ENCODE data around the gene SEC14L5.
A peak's percentile ranks its signal among the peaks of the same experiment; 100 is the strongest.
"Not testable (repeated sequence)": the region's sequence is repeated elsewhere in the genome, so short reads cannot be mapped to it uniquely, and the experiment has no call there.

The SEC14L5 gene

DNA sequence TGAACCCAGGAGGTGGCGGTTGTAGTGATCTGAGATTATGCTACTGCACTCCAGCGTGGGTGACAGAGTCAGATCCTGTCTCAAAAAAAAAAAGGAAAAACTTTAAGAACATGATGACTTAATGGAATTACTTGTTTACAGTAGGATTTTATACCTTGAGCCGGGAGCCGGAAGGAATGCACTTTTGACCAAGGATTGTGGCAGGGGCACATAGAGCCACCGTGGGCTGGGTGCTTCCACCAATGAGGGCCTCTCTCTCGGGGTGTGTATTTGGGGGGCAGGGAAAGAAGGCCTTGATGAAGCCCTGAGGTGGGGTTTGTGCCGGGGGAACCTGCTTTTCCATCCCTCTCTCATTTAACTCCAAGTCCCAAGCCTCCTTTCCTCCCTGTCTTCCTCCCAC, 82.3 kb downstream of the SEC14L5 start:
- DNase-seq (ENCODE audit: low read depth), result no peak

DNA sequence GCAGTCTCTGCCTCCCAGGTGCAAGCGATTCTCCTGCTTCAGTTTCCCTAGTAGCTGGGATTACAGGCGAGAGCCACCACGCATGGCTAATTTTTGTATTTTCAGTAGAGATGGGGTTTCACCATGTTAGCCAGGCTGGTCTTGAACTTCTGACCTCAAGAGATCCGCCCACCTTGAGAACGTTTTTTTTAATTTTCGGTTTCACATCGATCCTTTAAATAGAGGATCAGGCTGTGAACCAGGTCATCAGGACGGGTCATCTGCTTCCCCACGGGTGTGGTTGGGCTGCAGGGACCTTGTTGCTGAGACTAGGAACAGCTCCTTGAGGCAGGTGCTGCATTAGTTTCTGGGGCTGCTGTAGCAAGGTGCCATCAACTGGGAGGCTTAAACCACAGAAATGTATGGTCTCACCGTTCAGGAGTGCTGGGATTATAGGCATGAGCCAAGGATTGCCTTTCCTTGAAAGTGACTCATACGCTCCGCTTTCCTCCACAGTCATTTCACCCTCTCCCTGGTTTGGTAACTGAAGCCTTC, 83.5 kb downstream of the SEC14L5 start:
- DNase-seq (ENCODE audit: low read depth), result no peak

DNA sequence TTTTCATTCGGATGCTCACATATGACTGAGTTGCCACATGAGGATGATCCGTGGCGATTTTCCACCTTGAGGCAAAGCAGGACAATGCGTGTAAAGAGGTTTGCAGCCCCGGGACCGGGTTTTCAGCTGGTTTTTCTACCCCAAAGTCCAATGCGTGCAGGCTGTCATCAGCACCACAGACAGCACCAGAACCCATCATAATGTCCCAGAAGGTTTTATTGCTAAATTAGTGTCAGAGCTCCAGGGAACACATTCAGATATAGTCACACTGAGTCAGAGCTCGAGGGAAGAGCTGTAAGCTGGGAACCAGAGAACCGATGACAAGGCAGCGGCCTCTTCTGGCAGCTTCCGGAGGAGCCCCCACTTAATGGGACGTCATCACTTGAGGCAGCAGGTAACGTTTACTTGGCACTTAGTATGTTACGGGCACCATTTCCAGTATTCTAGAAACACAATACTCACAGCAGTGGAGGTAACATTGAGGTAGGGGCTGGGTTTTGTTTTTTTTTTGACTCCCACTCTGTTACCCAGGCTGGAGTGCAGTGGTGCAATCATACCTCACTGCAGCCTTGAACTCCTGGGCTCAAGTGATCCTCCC, 84.5 kb downstream of the SEC14L5 start:
- DNase-seq (ENCODE audit: low read depth), result no peak

DNA sequence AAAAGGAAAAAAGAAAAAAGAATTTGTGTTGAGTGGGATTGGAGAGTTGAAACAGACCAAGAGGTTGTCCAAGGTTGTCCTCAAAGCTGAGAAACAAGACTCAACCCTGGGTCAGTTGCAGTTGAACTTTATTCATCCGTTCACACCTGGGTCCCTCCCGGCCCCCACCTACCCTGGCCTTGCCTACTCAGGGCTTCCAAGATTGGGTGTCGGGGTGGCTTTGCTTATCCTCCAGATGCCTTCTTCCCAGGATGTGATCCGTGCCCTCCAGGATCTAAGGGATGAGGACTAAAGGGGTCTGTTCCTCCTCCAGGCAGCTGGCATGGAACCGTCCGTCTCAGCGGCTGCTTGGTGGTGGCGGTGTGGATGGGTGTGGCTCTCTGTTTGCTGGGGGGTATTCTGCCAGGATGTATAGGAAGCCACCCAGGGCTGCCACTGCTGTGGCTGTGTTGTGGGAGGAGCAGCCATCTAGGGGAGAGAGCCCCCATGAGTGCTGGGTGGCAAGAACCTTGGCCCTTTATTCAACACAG, 85.9 kb downstream of the SEC14L5 start:
- no peak for DNase-seq (ENCODE audit: low read depth)

DNA sequence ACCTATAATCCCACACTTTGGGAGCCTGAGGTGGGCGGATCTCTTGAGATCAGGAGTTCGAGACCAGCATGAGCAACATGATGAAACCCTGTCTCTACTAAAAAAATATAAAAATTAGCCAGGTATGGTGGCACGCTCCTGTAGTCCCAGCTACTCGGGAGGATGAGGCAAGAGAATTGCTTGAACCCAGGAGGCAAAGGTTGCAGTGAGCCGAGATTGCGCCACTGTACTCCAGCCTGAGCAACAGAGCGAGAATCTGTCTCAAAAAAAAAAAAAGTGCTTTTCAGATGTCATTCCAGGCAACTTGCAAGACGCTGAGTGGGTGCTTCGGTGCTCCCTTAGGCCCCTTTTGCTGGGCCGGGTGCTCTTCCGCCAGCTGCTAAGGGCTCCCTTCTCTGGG, 86.5 kb downstream of the SEC14L5 start:
- DNase-seq (ENCODE audit: low read depth), result not testable (repeated sequence)

DNA sequence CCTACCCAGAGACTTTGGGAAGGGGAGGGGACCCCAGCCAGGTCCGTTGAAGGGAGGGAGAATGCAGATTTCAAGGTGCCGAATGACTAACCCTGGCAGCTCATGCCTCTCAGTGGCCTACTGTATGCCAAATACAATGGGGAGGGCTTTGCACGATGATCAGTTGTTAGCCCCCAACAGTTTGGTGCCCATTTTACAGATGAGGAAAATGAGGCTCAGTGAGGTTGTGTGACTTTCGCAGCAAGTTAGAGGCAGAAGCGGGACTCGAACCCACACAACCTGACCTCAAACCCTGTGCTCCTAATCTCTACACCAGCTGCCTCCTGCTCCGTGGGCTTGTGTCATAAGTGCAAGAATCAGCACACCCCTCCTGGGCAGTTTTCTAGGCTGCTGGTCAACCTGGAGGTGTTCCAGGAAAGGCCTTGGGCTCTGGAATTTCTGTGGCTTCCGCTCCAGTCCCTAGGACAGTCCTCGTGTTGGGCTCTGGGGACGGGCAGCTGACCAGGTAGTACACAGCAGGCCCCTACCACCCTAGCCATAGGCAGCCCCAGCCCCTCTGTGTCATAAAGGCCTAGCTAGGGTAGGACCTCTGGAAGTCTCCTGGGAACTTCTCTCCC, 87.5 kb downstream of the SEC14L5 start:
- DNase-seq (ENCODE audit: low read depth), result no peak

DNA sequence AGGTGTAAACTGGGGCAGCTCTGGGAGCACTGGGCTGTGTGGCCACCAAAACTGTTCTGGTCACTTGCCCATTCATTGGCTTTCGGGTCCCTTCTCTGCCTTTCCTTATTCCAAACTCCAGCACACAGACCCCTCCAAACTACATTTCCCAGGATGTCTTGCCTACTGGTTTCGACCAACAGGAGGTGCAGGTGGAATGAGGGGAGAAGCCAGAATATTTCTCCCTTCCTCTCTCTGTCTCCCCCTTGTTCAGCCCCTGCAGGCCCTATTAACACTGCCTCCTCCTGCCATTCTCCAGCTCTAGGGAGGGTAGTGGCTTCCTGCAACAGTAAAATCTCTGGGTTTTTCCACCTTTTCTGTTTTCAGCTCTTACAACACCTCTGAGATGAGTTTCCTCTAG, 88.8 kb downstream of the SEC14L5 start:
- DNase-seq (ENCODE audit: low read depth), result no peak

DNA sequence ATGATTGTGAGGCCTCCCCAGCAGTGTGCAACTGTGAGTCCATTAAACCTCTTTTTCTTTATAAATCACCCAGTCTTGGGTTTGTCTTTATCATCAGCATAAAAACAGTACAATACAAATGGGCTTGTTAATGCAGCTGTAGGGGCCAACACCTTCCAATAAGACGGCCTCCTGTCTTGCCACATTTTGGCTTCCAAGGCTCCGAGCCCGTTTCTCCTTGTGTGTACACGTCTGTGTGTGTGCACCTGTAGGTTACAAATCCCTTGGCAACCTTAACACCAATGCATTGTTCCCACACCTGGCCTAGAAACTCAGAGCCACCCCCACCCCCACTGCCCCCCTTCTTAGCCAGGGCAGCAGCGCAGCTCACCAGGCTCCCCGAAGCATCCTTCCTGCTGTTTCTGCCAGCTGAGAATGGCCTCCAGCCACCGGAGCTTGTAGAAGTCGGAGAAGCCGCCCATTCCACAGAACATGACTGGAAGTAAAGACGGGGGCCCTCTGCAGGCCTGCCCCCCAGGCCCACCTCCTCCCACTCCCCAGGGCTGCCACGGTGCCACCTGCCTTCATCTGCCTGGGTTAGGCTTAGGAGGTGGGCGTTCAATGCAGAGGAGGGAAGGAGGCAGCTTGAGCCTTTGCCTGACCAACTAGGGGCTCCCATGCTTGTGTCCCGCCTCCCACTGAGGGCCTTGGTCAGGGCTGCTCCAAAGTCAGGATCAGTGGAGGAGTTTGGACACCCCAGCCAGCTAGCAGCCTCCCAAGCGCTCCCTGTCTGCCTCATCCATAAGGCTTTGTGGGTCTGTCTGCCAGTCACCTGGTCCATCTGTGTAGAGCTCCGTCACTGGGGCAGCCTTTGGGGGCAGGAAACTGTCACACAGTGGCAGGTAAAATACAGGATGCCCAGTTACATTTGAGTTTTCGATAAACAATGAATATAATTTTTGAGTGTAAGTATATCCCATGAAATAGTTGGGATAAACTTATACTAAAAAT, 97.0 kb downstream of the SEC14L5 start:
- DNase-seq (ENCODE audit: low read depth), result no peak

DNA sequence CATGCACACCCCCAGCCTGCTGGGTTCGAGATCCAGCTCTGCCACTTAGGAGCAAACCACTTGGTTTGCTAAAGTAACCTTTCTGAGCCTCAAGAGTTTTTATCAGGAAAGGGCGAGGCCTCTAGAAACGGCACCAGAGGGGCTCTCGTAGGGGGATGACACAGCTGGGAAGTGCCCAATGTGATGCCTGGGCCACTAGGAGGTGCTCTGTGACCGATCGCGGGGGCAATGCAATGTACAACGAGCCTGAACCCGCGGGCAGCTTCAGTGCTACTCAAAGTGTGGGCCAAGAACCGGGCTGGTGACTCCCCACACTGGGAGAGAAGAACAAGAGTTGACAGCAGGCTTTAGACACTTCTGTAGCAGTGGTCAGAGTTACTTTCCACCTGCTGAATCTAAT, 98.2 kb downstream of the SEC14L5 start:
- peak; percentile 30 for DNase-seq (ENCODE audit: low read depth)

DNA sequence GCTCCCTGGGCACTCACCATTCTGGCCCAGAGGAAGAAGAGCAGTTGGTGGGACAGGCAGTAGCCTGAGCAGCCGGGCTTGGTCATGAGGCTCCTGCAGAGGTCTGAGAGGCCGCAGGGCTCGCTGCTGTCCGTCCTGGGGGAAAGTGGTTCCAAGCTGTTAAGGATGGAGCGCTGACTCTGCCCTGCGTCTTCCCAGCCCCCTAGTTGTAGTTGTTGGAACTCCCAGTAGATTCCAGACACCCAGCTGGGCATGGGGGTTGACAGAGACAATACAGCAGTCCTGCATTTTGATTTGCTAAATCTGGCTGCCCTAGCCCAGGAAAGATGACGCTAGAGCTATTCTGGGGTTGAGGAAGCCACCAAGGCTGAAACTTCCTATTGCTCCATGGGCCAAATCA, 100.3 kb downstream of the SEC14L5 start:
- DNase-seq (ENCODE audit: low read depth), result no peak

DNA sequence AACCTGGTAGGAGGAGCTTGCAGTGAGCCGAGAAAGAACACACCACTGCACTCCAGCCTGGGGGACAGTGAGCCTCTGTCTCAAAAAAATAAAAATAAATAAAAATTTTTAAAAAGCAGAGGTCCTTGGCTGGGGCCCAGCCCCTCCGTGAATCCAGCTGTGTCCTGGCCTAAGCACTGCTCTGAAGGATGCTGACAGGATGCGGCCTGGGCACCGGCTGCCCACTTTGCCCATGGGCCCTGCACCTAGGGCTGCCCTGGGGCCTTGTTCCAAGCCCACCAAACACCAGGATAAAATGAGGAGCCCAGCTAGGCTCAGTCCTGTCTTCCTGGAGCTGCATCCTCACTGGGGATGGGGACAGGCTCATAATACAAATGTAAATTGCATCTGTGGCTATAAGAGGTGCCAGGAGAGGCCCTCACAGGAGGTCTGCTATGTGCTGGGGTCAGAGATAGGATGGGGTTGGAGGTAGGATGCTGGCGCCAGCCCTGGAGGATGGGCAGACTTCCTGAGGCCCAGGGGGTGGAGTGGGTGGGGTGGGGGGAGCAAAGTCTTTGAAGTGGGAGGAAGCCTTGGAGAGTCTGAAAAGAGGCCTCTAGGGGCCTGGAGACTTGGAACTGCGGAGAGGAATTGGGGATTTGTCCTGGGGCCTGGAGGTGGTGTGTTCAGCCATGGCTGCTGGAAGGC, 101.4 kb downstream of the SEC14L5 start:
- DNase-seq (ENCODE audit: low read depth), result no peak

DNA sequence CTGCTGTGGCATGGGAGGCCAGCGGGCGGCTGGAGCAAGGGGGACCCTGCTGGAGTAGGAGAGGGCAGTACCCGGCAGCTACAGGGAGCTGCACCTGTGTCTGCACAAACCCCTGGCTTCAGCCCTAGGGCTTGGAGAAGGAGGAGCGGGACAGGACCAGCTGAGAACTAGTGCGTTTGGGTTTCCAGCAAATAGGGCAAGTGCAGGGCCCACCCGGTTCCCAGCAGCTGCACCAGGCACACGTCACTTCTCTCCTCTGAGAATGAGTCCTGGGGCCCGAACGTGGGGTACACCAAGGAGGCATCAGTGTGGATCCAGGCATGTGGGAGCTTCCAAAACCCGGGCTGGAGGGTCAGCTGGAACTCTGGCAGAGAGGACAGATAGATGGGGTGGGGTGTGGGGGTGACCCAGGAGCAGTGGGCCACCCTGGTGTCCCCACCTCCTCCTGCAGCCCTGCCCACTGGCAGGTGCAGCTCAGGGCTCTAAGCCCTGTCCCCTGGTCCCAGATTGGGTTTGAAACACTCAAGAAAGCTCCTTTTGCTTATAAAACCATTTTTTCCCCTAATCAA, 102.0 kb downstream of the SEC14L5 start:
- DNase-seq (ENCODE audit: low read depth), result no peak

DNA sequence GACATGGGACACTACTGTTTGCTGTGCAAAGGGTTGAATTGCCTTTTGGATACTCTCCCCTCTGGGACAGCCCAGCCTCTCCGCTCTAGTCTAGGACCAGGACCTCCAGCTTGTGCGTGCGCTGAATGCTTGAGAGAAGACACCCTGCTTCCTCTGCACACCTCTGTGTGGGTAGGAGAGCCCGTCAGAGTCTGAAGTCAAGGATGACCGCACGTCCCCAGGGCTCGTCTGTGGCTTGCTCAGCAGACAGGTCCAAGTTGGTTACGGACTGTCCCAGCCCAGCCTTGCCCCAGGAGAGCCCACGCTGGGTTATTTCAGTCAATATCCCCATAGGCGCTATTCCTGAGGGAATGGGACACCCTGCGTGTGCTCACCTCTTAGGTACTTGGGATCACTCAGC, 103.9 kb downstream of the SEC14L5 start:
- DNase-seq (ENCODE audit: low read depth), result no peak

DNA sequence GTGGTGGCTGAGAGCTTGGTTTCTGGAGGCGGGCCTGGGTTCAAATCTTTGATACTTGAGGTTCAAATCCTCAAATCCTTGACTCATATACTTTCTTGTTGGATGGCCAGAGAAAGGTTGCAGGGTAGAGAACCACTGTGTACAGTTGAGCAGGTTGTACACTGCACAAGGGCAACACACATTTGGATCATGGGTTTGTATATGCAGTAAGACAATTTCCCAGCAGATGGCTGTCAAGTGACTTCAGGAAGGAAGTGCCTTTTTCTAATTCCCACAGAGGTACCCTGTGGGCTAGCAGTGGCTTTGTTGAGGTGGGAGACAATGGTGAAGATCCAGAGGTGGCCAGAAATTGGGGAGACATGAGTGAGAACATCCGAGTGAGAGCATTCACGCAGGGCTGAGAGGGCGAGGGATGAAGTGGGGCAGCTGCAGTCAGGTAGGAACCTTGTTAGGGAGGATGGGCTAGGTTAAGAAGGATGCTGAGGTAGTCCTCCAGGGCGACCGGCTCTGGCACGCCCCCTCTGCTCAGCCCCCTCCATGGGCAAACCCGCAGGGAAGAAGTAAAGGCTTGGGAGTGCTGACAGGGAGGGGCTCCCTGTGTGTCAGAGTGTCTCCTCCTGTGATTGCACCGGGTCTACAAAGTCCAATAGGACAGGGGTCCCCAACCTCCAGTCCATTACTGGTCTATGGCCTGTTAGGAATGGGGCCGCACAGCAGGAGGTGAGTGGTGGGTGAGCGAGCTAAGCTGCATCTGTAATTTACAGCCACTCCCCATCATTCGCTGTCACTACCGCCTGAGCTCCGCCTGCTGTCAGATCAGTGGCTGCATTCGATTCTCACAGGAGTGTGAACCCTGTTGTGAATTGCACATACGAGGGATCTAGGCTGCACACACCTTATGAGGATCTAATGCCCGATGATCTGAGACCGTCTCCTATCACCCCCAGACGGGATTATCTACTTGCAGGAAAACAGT, 104.9 kb downstream of the SEC14L5 start:
- DNase-seq (ENCODE audit: low read depth), result no peak

DNA sequence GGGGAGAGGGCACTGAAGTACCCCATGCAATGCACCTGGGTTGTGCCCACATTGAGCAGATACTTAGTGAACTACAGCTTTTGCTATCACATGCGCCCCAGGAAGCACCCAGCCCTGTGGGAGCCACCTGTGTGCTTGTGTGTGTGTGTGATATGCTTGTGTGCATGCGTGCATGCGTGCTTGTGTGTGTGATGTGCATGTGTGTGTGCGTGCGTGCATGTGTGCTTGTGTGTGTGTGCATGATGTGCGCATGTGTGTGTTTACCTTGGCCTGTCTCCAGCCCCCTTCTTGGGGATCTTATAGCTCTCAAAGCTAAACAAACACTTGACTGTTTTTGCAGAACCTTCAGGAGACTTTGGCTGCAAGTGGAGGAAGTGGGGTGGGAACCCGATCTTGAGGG, 106.8 kb downstream of the SEC14L5 start:
- DNase-seq (ENCODE audit: low read depth), result no peak

DNA sequence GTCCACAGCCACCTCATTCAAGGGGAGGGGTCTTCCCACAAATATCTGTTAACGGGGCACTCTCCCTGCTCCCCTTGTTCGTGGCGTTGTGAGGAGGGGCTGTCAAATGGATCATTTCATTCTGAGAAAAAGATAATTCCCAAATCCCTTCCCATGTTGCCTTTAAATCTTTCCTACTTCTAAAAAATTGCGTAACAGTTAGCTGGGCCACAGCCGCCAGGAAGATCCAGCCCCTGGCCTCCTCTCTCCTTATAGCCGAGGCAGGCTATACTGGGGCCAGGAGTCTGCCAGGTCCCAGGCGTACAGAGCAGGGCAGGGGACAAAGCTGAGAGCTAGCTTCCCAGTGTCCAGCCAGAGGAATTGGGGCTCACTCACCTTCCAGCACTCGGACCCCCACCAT, 107.2 kb downstream of the SEC14L5 start:
- DNase-seq (ENCODE audit: low read depth), result no peak

DNA sequence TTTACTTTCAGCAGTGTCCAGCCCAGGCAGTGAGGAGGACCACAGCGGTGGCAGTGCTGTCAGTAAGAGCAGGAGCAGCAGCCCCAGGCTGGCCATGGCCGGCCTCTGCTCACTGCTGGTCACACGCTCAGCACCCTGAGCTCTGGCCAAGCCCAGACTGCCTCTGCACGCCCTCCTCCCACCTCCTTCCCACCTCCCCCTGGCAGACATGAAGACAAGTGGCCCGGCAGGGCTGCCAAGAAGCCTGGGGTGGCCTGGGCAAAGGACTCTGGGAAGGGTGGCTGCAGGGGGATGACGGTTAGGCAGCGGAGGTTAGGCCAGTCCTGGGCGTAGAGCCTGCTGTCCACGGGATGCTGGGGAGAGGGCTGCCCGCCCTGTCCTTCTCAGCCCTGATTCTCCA, 107.7 kb downstream of the SEC14L5 start, which contains the start of gene C16orf89:
Gene C16orf89 (minus strand): TSS at position 144 of the 400 bp plus-strand sequence. CDS start 48 bp downstream, at position 96.
- no peak for DNase-seq (ENCODE audit: low read depth)

DNA sequence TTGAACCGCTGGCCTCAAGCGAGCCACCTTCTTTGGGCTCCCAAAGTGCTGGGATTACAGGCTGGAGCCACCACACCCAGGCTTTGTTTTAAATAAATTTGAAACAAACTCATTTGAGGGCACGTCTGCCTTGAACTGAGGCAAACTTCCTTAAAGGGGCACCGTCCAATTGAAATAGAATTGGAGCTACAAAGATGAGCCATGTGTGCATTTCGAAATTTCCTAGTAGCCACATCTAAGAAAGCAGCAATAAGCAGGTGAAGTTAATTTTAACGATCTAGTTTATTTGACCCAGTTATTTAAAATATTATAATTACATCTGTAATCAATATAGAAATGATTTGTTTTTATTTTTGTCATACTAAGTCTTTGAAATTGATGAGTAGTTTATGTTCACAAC, 108.4 kb downstream of the SEC14L5 start:
- DNase-seq (ENCODE audit: low read depth), result no peak

Data from stimulated activated CD8-positive, alpha-beta memory T cell treated with anti-CD3 and anti-CD28 coated beads, Interleukin-4, amount 100 ng/mL, for 24 hours (primary cell).